Measurements from ENCODE around the gene GCN1.

The GCN1 gene

GRCh38 chr12:120224304-120225199 lies 30.0 kb upstream of the GCN1 start:
- TF ChIP-seq POLR2AphosphoS5 (IDR thresholded peaks at IDR 0.05; ENCODE audit: low read depth, low read length) (no peak), PAX5 (IDR thresholded peaks at IDR 0.05; ENCODE audit: insufficient read depth, low read length, severe bottlenecking) (no peak), TAF1 (IDR thresholded peaks at IDR 0.05; ENCODE audit: low read depth, low read length) (no peak), POLR2A (IDR thresholded peaks at IDR 0.05; ENCODE audit: low read depth, low read length) (no peak), SPI1 (IDR thresholded peaks at IDR 0.05; ENCODE audit: low read depth, low read length) (no peak), POU2F2 (IDR thresholded peaks at IDR 0.05; ENCODE audit: low read depth, low read length) (no peak)
- DNase-seq (ENCODE audit: insufficient read length, low spot score) (peak; percentile 47), FAIRE-seq (no peak)

- TF ChIP-seq POU2F2 (IDR thresholded peaks at IDR 0.05; ENCODE audit: low read depth, low read length): no peak
- no peak for TF ChIP-seq POLR2A (IDR thresholded peaks at IDR 0.05; ENCODE audit: low read depth, low read length)
- TF ChIP-seq POLR2AphosphoS5 (IDR thresholded peaks at IDR 0.05; ENCODE audit: low read depth, low read length): no peak
- DNase-seq (ENCODE audit: insufficient read length, low spot score) (no peak), FAIRE-seq (no peak)
Measured at GRCh38 chr12:120223458-120224303, 29.2 kb upstream of the GCN1 start.

GRCh38 chr12:120222288-120222832 lies 27.8 kb upstream of the GCN1 start:
- FAIRE-seq (no peak), DNase-seq (ENCODE audit: insufficient read length, low spot score) (no peak)
- TF ChIP-seq PAX5 (IDR thresholded peaks at IDR 0.05; ENCODE audit: insufficient read depth, low read length, severe bottlenecking) (no peak), POU2F2 (IDR thresholded peaks at IDR 0.05; ENCODE audit: low read depth, low read length) (no peak), TAF1 (IDR thresholded peaks at IDR 0.05; ENCODE audit: low read depth, low read length) (no peak), SPI1 (IDR thresholded peaks at IDR 0.05; ENCODE audit: low read depth, low read length) (no peak), POLR2A (IDR thresholded peaks at IDR 0.05; ENCODE audit: low read depth, low read length) (no peak), POLR2AphosphoS5 (IDR thresholded peaks at IDR 0.05; ENCODE audit: low read depth, low read length) (no peak)

GRCh38 chr12:120221576-120221900 lies 27.0 kb upstream of the GCN1 start:
- FAIRE-seq (no peak), DNase-seq (ENCODE audit: insufficient read length, low spot score) (no peak)
- TF ChIP-seq PAX5 (IDR thresholded peaks at IDR 0.05; ENCODE audit: insufficient read depth, low read length, severe bottlenecking) (no peak), POLR2A (IDR thresholded peaks at IDR 0.05; ENCODE audit: low read depth, low read length) (no peak), POLR2AphosphoS5 (IDR thresholded peaks at IDR 0.05; ENCODE audit: low read depth, low read length) (no peak), POU2F2 (IDR thresholded peaks at IDR 0.05; ENCODE audit: low read depth, low read length) (no peak), SPI1 (IDR thresholded peaks at IDR 0.05; ENCODE audit: low read depth, low read length) (no peak), TAF1 (IDR thresholded peaks at IDR 0.05; ENCODE audit: low read depth, low read length) (no peak)

- no peak for FAIRE-seq
- TF ChIP-seq PAX5 (IDR thresholded peaks at IDR 0.05; ENCODE audit: insufficient read depth, low read length, severe bottlenecking) (no peak), TAF1 (IDR thresholded peaks at IDR 0.05; ENCODE audit: low read depth, low read length) (no peak), POLR2AphosphoS5 (IDR thresholded peaks at IDR 0.05; ENCODE audit: low read depth, low read length) (no peak), SPI1 (IDR thresholded peaks at IDR 0.05; ENCODE audit: low read depth, low read length) (no peak), POU2F2 (IDR thresholded peaks at IDR 0.05; ENCODE audit: low read depth, low read length) (no peak), POLR2A (IDR thresholded peaks at IDR 0.05; ENCODE audit: low read depth, low read length) (no peak)
- no peak for DNase-seq (ENCODE audit: insufficient read length, low spot score)
Measured at GRCh38 chr12:120220838-120221575, 26.5 kb upstream of the GCN1 start.

GRCh38 chr12:120218680-120219606 lies 24.4 kb upstream of the GCN1 start:
- no peak for DNase-seq (ENCODE audit: insufficient read length, low spot score)
- TF ChIP-seq POU2F2 (IDR thresholded peaks at IDR 0.05; ENCODE audit: low read depth, low read length) (no peak), TAF1 (IDR thresholded peaks at IDR 0.05; ENCODE audit: low read depth, low read length) (no peak), POLR2A (IDR thresholded peaks at IDR 0.05; ENCODE audit: low read depth, low read length) (no peak), POLR2AphosphoS5 (IDR thresholded peaks at IDR 0.05; ENCODE audit: low read depth, low read length) (no peak), PAX5 (IDR thresholded peaks at IDR 0.05; ENCODE audit: insufficient read depth, low read length, severe bottlenecking) (no peak), SPI1 (IDR thresholded peaks at IDR 0.05; ENCODE audit: low read depth, low read length) (no peak)
- FAIRE-seq: no peak

GRCh38 chr12:120216742-120217605 lies 22.5 kb upstream of the GCN1 start:
- TF ChIP-seq POU2F2 (IDR thresholded peaks at IDR 0.05; ENCODE audit: low read depth, low read length): no peak
- TF ChIP-seq POLR2A (IDR thresholded peaks at IDR 0.05; ENCODE audit: low read depth, low read length): no peak
- TF ChIP-seq PAX5 (IDR thresholded peaks at IDR 0.05; ENCODE audit: insufficient read depth, low read length, severe bottlenecking): no peak
- no peak for TF ChIP-seq SPI1 (IDR thresholded peaks at IDR 0.05; ENCODE audit: low read depth, low read length)
- no peak for TF ChIP-seq POLR2AphosphoS5 (IDR thresholded peaks at IDR 0.05; ENCODE audit: low read depth, low read length)
- TF ChIP-seq TAF1 (IDR thresholded peaks at IDR 0.05; ENCODE audit: low read depth, low read length): no peak
- FAIRE-seq: no peak
- no peak for DNase-seq (ENCODE audit: insufficient read length, low spot score)
